Measurements from ENCODE around the gene IFIT2.

GRCh38 chr10:89304925-89305324 lies 3.1 kb downstream of the IFIT2 start:
- TF ChIP-seq EZH2 (IDR thresholded peaks at IDR 0.05; ENCODE audit: low read depth, unreplicated experiment) (no peak), CTCF (conservative IDR thresholded peaks at IDR 0.05; ENCODE audit: low read depth in 2 of 2) (no peak), REST (IDR thresholded peaks at IDR 0.05; ENCODE audit: unreplicated experiment) (no peak), POLR2AphosphoS5 (IDR thresholded peaks at IDR 0.05; ENCODE audit: low read depth) (no peak), JUNB (IDR thresholded peaks at IDR 0.05; ENCODE audit: unreplicated experiment) (no peak), EZH2phosphoT487 (IDR thresholded peaks at IDR 0.05; ENCODE audit: unreplicated experiment) (no peak), CREB1 (CRISPR knock-in tag; IDR thresholded peaks at IDR 0.05; ENCODE audit: low read depth) (no peak)

All from GM23338 (cell line).